Hepatocyte (in vitro differentiated cells): ENCODE results near the gene PTPN6. TPM values are rescaled to one million over a fixed set of nuclear protein-coding genes. Genes with fewer than 3 reads are reported as not detected.

ENCODE experiments used
- DNase-seq: peaks from one replicate; pipeline ENCODE4 v3.0.0-alpha.2; 2016; ENCODE audit warnings: low spot score
- H2AFZ ChIP-seq: fragments of 200-600 bp; sonication (generic); 2 replicates; pipeline ENCODE4 v1.6.0; 2016; ENCODE audit warnings: antibody characterized with exemption, mild to moderate bottlenecking
- H3K27ac ChIP-seq: fragments of 200-600 bp; sonication (generic); 2 replicates; pipeline ENCODE4 v1.5.1; 2016; ENCODE audit warnings: mild to moderate bottlenecking
- H3K27me3 ChIP-seq: fragments of 200-600 bp; sonication (generic); 2 replicates; pipeline ENCODE4 v1.6.1; 2016
- H3K36me3 ChIP-seq: fragments of 200-600 bp; sonication (generic); replicated peaks from 2 replicates; pipeline ENCODE4 v1.5.1; 2016; ENCODE audit warnings: low read depth; ENCODE audit not compliant: insufficient read depth
- H3K4me1 ChIP-seq: fragments of 200-600 bp; sonication (generic); 2 replicates; pipeline ENCODE4 v1.5.1; 2016; ENCODE audit warnings: mild to moderate bottlenecking, moderate library complexity; ENCODE audit not compliant: insufficient read depth
- H3K4me2 ChIP-seq: fragments of 200-600 bp; sonication (generic); 2 replicates; pipeline ENCODE4 v1.6.0; 2016
- H3K4me3 ChIP-seq: fragments of 200-600 bp; sonication (generic); 2 replicates; pipeline ENCODE4 v1.5.1; 2016; ENCODE audit warnings: mild to moderate bottlenecking
- H3K79me2 ChIP-seq: fragments of 200-600 bp; sonication (generic); 2 replicates; pipeline ENCODE4 v1.6.0; 2017; ENCODE audit warnings: mild to moderate bottlenecking
- H3K9me2 ChIP-seq: fragments of 200-600 bp; sonication (generic); replicated peaks from 2 replicates; pipeline ENCODE4 v1.6.0; 2017; ENCODE audit warnings: mild to moderate bottlenecking; ENCODE audit not compliant: insufficient read depth
- H3K9me3 ChIP-seq: fragments of 200-600 bp; sonication (generic); 2 replicates; pipeline ENCODE4 v1.5.1; 2016; ENCODE audit warnings: low read depth, mild to moderate bottlenecking
- H4K20me1 ChIP-seq: fragments of 200-600 bp; sonication (generic); 2 replicates; pipeline ENCODE4 v1.6.0; 2016; ENCODE audit warnings: mild to moderate bottlenecking; ENCODE audit not compliant: insufficient read depth, poor library complexity, severe bottlenecking
- CTCF ChIP-seq: fragments of 200-600 bp; sonication (generic); IDR thresholded peaks from 2 replicates; pipeline ENCODE4 v1.5.1; 2016; ENCODE audit warnings: antibody characterized with exemption, mild to moderate bottlenecking; ENCODE audit not compliant: poor library complexity
- EZH2 ChIP-seq: fragments of 200-600 bp; sonication (generic); IDR thresholded peaks from 2 replicates; pipeline ENCODE4 v1.6.1; 2016; ENCODE audit warnings: antibody characterized with exemption, mild to moderate bottlenecking, borderline replicate concordance
- EZH2phosphoT487 ChIP-seq: fragments of 200-600 bp; sonication (generic); IDR thresholded peaks from one replicate; pipeline ENCODE4 v1.6.1; 2018; ENCODE audit warnings: antibody characterized with exemption, mild to moderate bottlenecking, low read depth, moderate library complexity; ENCODE audit not compliant: unreplicated experiment, severe bottlenecking
- WGBS: methylation state at CpG from one replicate; pipeline ENCODE4 v1.1.6; 2016; ENCODE audit warnings: low lambda C conversion rate; ENCODE audit errors: missing lambda C conversion rate; 5-methylcytosine and 5-hydroxymethylcytosine counted together
- polyA plus RNA-seq: library from polyadenylated mRNA; unstranded; fragments of >200 nt; fragmentation: Nextera tagmentation; extraction: Ambion mirVana; gene quantifications from 2 replicates; pipeline ENCODE4 v1.2.1, GENCODE V29; 2016
- total RNA-seq: library from RNA; depleted of rRNA; stranded (reverse); fragments of >200 nt; gene quantifications from 2 replicates; pipeline ENCODE4 v1.2.3, GENCODE V29; 2014

PTPN6 gene
- total and polyA plus RNA-seq, 2 experiments from 2014 or later, result 14.5 to 20.8 TPM

- Histone ChIP-seq H3K36me3 (no peaks in the 10 kb centered on the region), H3K4me1 (peaks cover 3% of the 10 kb centered on the region)
- TF ChIP-seq CTCF, result no peak
- no peak for TF ChIP-seq EZH2
- no peak for TF ChIP-seq EZH2phosphoT487
Observed at GRCh38 chr12:6952863-6953441, 1.8 kb downstream of the PTPN6 start.

GRCh38 chr12:6953442-6954315, 2.5 kb downstream of the PTPN6 start:
- Histone ChIP-seq H3K4me1 (peaks cover 3% of the 10 kb centered on the region), H3K79me2 (no peaks in the 10 kb centered on the region), H3K9me2 (no peaks in the 10 kb centered on the region), H3K27me3 (no peaks in the 10 kb centered on the region), H3K9me3 (no peaks in the 10 kb centered on the region), H2AFZ (no peak overlapping the region), H3K4me2 (no peak overlapping the region), H3K4me3 (no peak overlapping the region), H4K20me1 (no peaks in the 10 kb centered on the region), H3K36me3 (no peaks in the 10 kb centered on the region), H3K27ac (peak overlapping the region; percentile 71)
- no peak for DNase-seq
- no peak for TF ChIP-seq EZH2phosphoT487
- TF ChIP-seq EZH2, result no peak
- TF ChIP-seq CTCF, result no peak
- WGBS, result 82% methylated on average over 17 of the region's 24 CpGs

More at GRCh38 chr12:6952863-6953441, 1.8 kb downstream of the PTPN6 start:
- DNase-seq, result no peak
- Histone ChIP-seq H3K4me3 (no peak overlapping the region), H3K27me3 (no peaks in the 10 kb centered on the region), H2AFZ (no peak overlapping the region), H3K27ac (peak overlapping the region; percentile 62), H4K20me1 (no peaks in the 10 kb centered on the region), H3K9me3 (no peaks in the 10 kb centered on the region), H3K79me2 (no peaks in the 10 kb centered on the region), H3K4me2 (no peak overlapping the region), H3K9me2 (no peaks in the 10 kb centered on the region)
- 93% methylated on average over 15 of the region's 15 CpGs for WGBS

GRCh38 chr12:6954316-6955107, 3.4 kb downstream of the PTPN6 start:
- H3K4me1 ChIP-seq, result peaks cover 3% of the 10 kb centered on the region
- H3K9me3 ChIP-seq, result no peaks in the 10 kb centered on the region
- H3K27me3 ChIP-seq, result no peaks in the 10 kb centered on the region
- H2AFZ ChIP-seq, result no peak overlapping the region
- H3K36me3 ChIP-seq, result no peaks in the 10 kb centered on the region
- H3K9me2 ChIP-seq, result no peaks in the 10 kb centered on the region
- TF ChIP-seq EZH2 (no peak), CTCF (no peak), EZH2phosphoT487 (no peak)
- H3K79me2 ChIP-seq, result no peaks in the 10 kb centered on the region
- H3K4me2 ChIP-seq, result no peak overlapping the region
- H4K20me1 ChIP-seq, result no peaks in the 10 kb centered on the region
- no peak for DNase-seq
- no peak overlapping the region for H3K4me3 ChIP-seq
- peak overlapping the region; percentile 71 for H3K27ac ChIP-seq
- WGBS, result 95% methylated on average over 21 of the region's 21 CpGs
